ENCODE results near the gene BCAS3.

GRCh38 chr17:60790205-60790604, 112.6 kb downstream of the BCAS3 start:
- TF ChIP-seq POLR2A (IDR thresholded peaks at IDR 0.05; ENCODE audit: low read depth, low read length) (no peak), TAF1 (IDR thresholded peaks at IDR 0.05; ENCODE audit: borderline replicate concordance, low read depth, low read length) (no peak), POLR2AphosphoS5 (IDR thresholded peaks at IDR 0.05; ENCODE audit: low read depth, low read length) (no peak)
